Suppressor macrophage treated with lipopolysaccharide for 1 hour (primary cell): ENCODE measurements around the gene EVX2.
A peak's percentile ranks its signal among the peaks of the same experiment; 100 is the strongest.

Experiments
- DNase-seq, 3 donors: peaks; one replicate each; pipeline ENCODE4 v3.0.0-alpha.2; 2020 to 2022

The EVX2 gene

DNA sequence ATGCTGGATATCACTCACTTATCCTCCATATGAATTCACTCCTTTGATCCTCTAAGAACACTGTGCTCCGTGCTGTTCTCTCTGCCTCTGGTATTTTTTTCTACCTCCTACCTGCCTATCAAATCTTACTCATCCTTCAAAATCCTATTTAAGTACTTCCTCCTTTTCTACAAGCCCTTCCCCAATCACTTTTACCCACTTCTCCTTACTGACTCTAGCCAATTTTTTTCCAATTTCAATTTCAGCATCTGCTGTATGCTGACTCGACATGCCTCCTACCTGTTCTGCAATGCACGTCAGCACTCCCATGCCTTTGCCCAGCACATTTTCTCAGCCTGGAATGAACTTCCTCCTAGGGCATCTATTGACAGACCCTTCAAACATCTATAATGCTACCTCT is 44.4 kb downstream of the EVX2 start:
- peak; percentile 16 to 38 (median 25) for DNase-seq

DNA sequence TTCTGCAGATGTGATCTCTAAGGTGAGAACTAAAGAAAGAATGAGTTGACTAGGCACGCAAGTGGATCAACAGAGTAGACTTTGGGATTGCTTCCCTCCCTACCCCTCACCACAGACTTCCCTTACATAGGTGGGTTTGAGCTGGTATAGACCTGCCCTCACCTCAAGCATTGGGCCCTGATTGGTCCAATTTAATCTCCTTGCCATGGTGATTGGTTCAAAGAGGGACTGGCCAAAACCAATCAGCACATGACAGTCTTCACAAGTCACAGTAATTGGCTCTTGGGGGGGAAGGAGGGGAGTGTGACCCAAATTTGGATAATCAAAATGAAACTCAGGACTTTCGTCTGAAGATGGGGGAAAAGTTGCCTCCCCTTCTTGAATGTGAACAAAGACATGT is 45.1 kb downstream of the EVX2 start:
- DNase-seq: no peak

DNA sequence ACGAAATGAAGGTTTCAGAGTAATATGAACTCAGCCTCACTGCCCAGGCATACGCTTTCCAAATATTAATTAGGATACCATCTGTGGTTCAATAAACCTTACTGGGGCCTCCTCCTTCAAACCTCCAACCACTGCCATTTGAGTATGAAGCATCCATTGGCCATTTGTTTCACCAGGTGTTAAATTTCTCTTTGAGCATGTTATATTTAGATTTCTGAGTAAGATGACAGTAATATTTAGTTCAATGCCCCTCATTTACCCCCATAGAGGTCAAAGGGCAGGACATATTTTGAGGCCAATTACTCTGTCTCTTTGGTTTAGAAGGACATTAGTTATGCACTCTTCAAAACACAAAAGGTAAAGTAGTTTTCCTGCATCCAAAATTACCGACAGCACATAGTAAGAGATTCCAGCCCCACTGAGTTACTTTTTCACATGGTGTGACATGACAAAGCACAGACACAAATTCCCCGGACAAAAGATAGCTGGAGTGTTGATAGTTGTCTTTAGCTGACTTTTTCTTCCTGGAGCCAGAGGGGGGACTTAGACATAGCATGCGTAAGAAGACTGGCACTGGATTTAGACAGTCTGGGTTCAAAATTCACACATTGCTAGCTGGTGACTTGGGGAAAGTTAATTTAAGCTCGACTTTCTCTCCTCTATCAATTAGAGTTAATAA is 48.6 kb downstream of the EVX2 start:
- DNase-seq: no peak

DNA sequence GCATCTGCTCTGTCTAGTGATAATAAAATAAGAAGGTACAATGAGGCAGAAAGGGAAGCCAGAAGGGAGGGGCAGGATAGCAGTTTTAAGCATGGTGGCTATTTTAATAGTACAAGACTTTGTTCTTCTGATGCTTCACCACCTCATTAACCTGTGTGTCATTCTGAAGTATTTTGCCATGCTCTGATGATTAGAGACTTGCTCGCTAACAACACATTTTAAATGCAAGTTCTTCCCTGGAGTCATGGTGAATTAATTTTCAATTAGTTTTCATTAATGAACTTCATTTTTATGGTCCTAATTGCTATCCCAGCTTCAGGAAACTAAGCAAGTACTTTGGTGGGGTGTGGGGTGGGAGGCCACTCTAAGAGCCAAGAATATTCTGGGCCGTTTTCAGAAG is 56.0 kb downstream of the EVX2 start:
- DNase-seq: no peak
